ENCODE data around the gene RPS2. TPM values are rescaled to one million over a fixed set of nuclear protein-coding genes. Genes with fewer than 3 reads are reported as not detected.

RPS2 gene
- polyA plus RNA-seq, 1 of the 3 experiments (the other 2 are of a cell fraction): 6,384 TPM

GRCh38 chr16:1983544-1984346, 19.1 kb upstream of the RPS2 start, which contains the start of gene GFER (continued):
- TF ChIP-seq USF2 (IDR thresholded peaks at IDR 0.05; ENCODE audit: borderline replicate concordance, low read depth, low read length): no peak
- peak; percentile 73; the same call in 1 of the 2 replicates for TF ChIP-seq SIN3A (IDR thresholded peaks at IDR 0.05; ENCODE audit: borderline replicate concordance, low read depth, low read length)
- TF ChIP-seq RCOR1 (IDR thresholded peaks at IDR 0.05; ENCODE audit: low read length): no peak; the same call in 1 of the 2 replicates
- no peak for TF ChIP-seq PBX3 (IDR thresholded peaks at IDR 0.05)
- TF ChIP-seq EZH2phosphoT487 (IDR thresholded peaks at IDR 0.05; ENCODE audit: borderline replicate concordance, low read depth): no peak
- no peak for TF ChIP-seq FOSL2 (IDR thresholded peaks at IDR 0.05; ENCODE audit: borderline replicate concordance, low read depth)
- TF ChIP-seq CHD2 (IDR thresholded peaks at IDR 0.05; ENCODE audit: low read length, partially characterized antibody): peak; percentile 33
- TF ChIP-seq MEF2A (IDR thresholded peaks at IDR 0.05; ENCODE audit: borderline replicate concordance, low read depth): no peak
- no peak for TF ChIP-seq GABPA (IDR thresholded peaks at IDR 0.05; ENCODE audit: low read depth)
- no peak for TF ChIP-seq USF1 (IDR thresholded peaks at IDR 0.05; ENCODE audit: borderline replicate concordance, low read depth)

- no peaks in the 10 kb centered on the region for H4K20me1 ChIP-seq (ENCODE audit: insufficient read depth)
- WGBS (ENCODE audit: low lambda C conversion rate): 32% methylated on average over 14 of the region's 19 CpGs
These were observed 18.4 kb upstream of the RPS2 start for GRCh38 chr16:1982991-1983543.

More at GRCh38 chr16:1982991-1983543, 18.4 kb upstream of the RPS2 start:
- H3K27me3 ChIP-seq (ENCODE audit: insufficient read depth): no peaks in the 10 kb centered on the region
- H3K79me2 ChIP-seq (ENCODE audit: insufficient read depth): peaks cover 19% of the 10 kb centered on the region; the same call in 1 of the 2 replicates
- TF ChIP-seq PBX3 (IDR thresholded peaks at IDR 0.05) (peak; percentile 3; the same call in 1 of the 2 replicates), RAD21 (IDR thresholded peaks at IDR 0.05; ENCODE audit: low read length) (no peak), REST (IDR thresholded peaks at IDR 0.05; ENCODE audit: low read depth, low read length) (no peak)
- peaks cover 5 to 21% of the 10 kb centered on the region in 2 experiments for H3K36me3 ChIP-seq (replicated peaks in 1 of 2; ENCODE audit: control insufficient read depth in 1 of 2, insufficient read depth in 2 of 2, low read length in 1 of 2)
- POLR2A ChIA-PET: interaction anchor here (0.7 to 1.7 kb wide), 2 partner anchors 18 to 199 kb away, joined by 3 to 9 read pairs; partner anchors contain the start of gene RPS2
- H3K9me2 ChIP-seq: no peaks in the 10 kb centered on the region
- no peaks in the 10 kb centered on the region for H3K9me3 ChIP-seq
- peak overlapping the region; percentile 77 to 80 for H3K4me3 ChIP-seq (ENCODE audit: low read depth in 2 of 2, low read length in 1 of 2)
- H3K9ac ChIP-seq: peak overlapping the region; percentile 67; the same call in 1 of the 2 replicates
- peaks cover 15% of the 10 kb centered on the region for H3F3A ChIP-seq (replicated peaks; ENCODE audit: insufficient read depth)
- H3K27ac ChIP-seq (ENCODE audit: low read depth in 2 of 2, low read length in 1 of 2): peak overlapping the region in 1 of 2 experiments; percentile 95; a peak in 3 of 4 replicates
- 0 out of 2 replicates have a peak overlapping the region, but pooled peaks have one; percentile 81 for H2AFZ ChIP-seq (ENCODE audit: low read depth)
- CTCF ChIA-PET: interaction anchor here (0.6 to 3.3 kb wide), 10 partner anchors 11 to 158 kb away, joined by 3 to 19 read pairs (median 3); partner anchors contain the start of genes RPS2 and TBL3
- DNase-seq: no peak
- peak overlapping the region; percentile 99 for H3K4me2 ChIP-seq
- H3K4me1 ChIP-seq (ENCODE audit: control insufficient read depth in 1 of 2, insufficient read depth in 2 of 2, low read depth in 1 of 2, low read length in 1 of 2): peaks cover 8 to 20% of the 10 kb centered on the region in 2 experiments; a peak in 2 of 4 replicates
